GM12878 (cell line): ENCODE data around the gene RPS15A. TPM values are rescaled to one million over a fixed set of nuclear protein-coding genes. Genes with fewer than 3 reads are reported as not detected.

ENCODE experiments used
- ATAC-seq: fragments of 200-7000 bp; cut with Tn5 transposase; 3 replicates; pipeline ENCODE4 v1.9.1; 2020; ENCODE audit warnings: mild to moderate bottlenecking, moderate library complexity
- BruUV-seq: library from RNA; stranded (reverse); fragments of 400-500 nt; replicated peaks from 2 replicates; lab custom pipeline; 2021; lab: Mats Ljungman, UMichigan
- CTCF ChIA-PET: fragments of 300-600 bp; sonication (Branson Sonifier 250); formaldehyde crosslinking; extraction: SDS; loops from one replicate; lab custom pipeline; 2021; ENCODE audit warnings: inconsistent platforms; lab: Yijun Ruan, JAX
- POLR2A ChIA-PET: fragments of 350-600 bp; formaldehyde crosslinking; extraction: SDS; loops from one replicate; lab custom pipeline; 2021; ENCODE audit warnings: inconsistent platforms; lab: Charles Lee
- RAD21 ChIA-PET: fragments of 300-600 bp; sonication (Branson Sonifier 250); formaldehyde crosslinking; loops from one replicate; lab custom pipeline; 2023; ENCODE audit warnings: antibody characterized with exemption; ENCODE audit not compliant: unreplicated experiment; lab: Charles Lee
- SMC1A ChIA-PET: fragments of 300-600 bp; sonication (Branson Sonifier 250); formaldehyde crosslinking; loops from one replicate; lab custom pipeline; 2023; ENCODE audit not compliant: unreplicated experiment, uncharacterized antibody; lab: Charles Lee
- DNase-seq: peaks from one replicate; pipeline ENCODE4 v3.0.0-alpha.2; 2011; ENCODE audit warnings: low read depth, low spot score
- FAIRE-seq: peaks from 3 replicates; lab custom pipeline; 2011; peaks lifted over from hg19 to GRCh38; lab: Jason Lieb, UNC
- H2AFZ ChIP-seq: 2 replicates; pipeline ENCODE4 v1.6.0; 2011; ENCODE audit warnings: low read depth, low read length, control low read depth; ENCODE audit not compliant: control insufficient read depth
- H3K27ac ChIP-seq: 2 replicates; pipeline ENCODE4 v1.5.1; 2011; ENCODE audit warnings: control low read depth; ENCODE audit not compliant: control insufficient read depth, insufficient read depth
- H3K27me3 ChIP-seq, 2 experiments: replicated peaks in 1 of 2; 2 replicates each; pipeline versions ENCODE4 v1.6.0 to v1.6.1; 2011; ENCODE audit warnings: low read length in 1 of 2; ENCODE audit not compliant: control insufficient read depth in 2 of 2, insufficient read depth in 2 of 2
- H3K36me3 ChIP-seq, 2 experiments: 2 replicates each; pipeline ENCODE4 v1.5.1; 2011; ENCODE audit warnings: low read length in 1 of 2; ENCODE audit not compliant: control insufficient read depth in 2 of 2, insufficient read depth in 2 of 2
- H3K4me1 ChIP-seq: 2 replicates; pipeline ENCODE4 v1.6.1; 2011; ENCODE audit warnings: mild to moderate bottlenecking, low read length, moderate library complexity, mixed read lengths; ENCODE audit not compliant: control insufficient read depth, insufficient read depth
- H3K4me2 ChIP-seq: 2 replicates; pipeline ENCODE4 v1.6.0; 2011; ENCODE audit warnings: control low read depth; ENCODE audit not compliant: control insufficient read depth, insufficient read depth
- H3K4me3 ChIP-seq: fragments of 200-600 bp; sonication (generic); 2 replicates; pipeline ENCODE4 v1.5.1; 2016
- H3K79me2 ChIP-seq: 2 replicates; pipeline ENCODE4 v1.6.0; 2011; ENCODE audit warnings: low read length; ENCODE audit not compliant: control insufficient read depth, insufficient read depth
- H3K9ac ChIP-seq: 2 replicates; pipeline ENCODE4 v1.8.0; 2011; ENCODE audit warnings: low read length, control low read depth, mixed read lengths; ENCODE audit not compliant: control insufficient read depth, insufficient read depth
- H3K9me3 ChIP-seq: replicated peaks from 3 replicates; pipeline ENCODE4 v1.5.1; 2011; ENCODE audit warnings: mild to moderate bottlenecking, low read length; ENCODE audit not compliant: control insufficient read depth, insufficient read depth
- H4K20me1 ChIP-seq: 2 replicates; pipeline ENCODE4 v1.6.0; 2011; ENCODE audit not compliant: control insufficient read depth, insufficient read depth
- EGR1 ChIP-seq, 2 experiments: IDR thresholded peaks; 1 replicate in 1 of 2; 2 replicates in 1 of 2; pipeline ENCODE4 v1.6.1; 2011 to 2012; ENCODE audit warnings: low read depth in 2 of 2, low read length in 2 of 2, borderline replicate concordance in 1 of 2, mild to moderate bottlenecking in 1 of 2, moderate library complexity in 1 of 2
- ESRRA ChIP-seq: IDR thresholded peaks from 2 replicates; pipeline ENCODE4 v1.6.1; 2012; ENCODE audit warnings: mild to moderate bottlenecking, low read length, improper control_type of control experiment
- ETV6 ChIP-seq, 2 experiments: fragments of 450-650 bp in 1 of 2; IDR thresholded peaks in 1 of 2; conservative IDR thresholded peaks in 1 of 2; 2 replicates each; pipeline ENCODE4 v1.6.1; 2014; ENCODE audit warnings: antibody characterized with exemption in 1 of 2, borderline replicate concordance in 1 of 2, low read depth in 1 of 2, mild to moderate bottlenecking in 1 of 2, moderate library complexity in 1 of 2
- LARP7 ChIP-seq: fragments of 450-650 bp; IDR thresholded peaks from 2 replicates; pipeline ENCODE4 v1.6.1; 2017; ENCODE audit warnings: mild to moderate bottlenecking
- POLR2AphosphoS5 ChIP-seq: IDR thresholded peaks from 2 replicates; pipeline ENCODE4 v1.6.1; 2011; ENCODE audit warnings: mild to moderate bottlenecking, low read length, inconsistent platforms
- RB1 ChIP-seq: fragments of 450-650 bp; formaldehyde crosslinking; IDR thresholded peaks from 2 replicates; pipeline ENCODE4 v1.6.1; 2017; ENCODE audit warnings: mild to moderate bottlenecking, borderline replicate concordance
- RBBP5 ChIP-seq: fragments of 200-600 bp; sonication (generic); conservative IDR thresholded peaks from 2 replicates; pipeline ENCODE4 v1.6.1; 2016
- RCOR1 ChIP-seq: conservative IDR thresholded peaks from 2 replicates; pipeline ENCODE4 v1.6.1; 2012; ENCODE audit warnings: low read depth, low read length, improper control_type of control experiment
- SIX5 ChIP-seq: IDR thresholded peaks from 2 replicates; pipeline ENCODE4 v1.6.1; 2011; ENCODE audit warnings: mild to moderate bottlenecking, low read depth, low read length, moderate library complexity; ENCODE audit not compliant: severe bottlenecking
- SMARCA5 ChIP-seq: fragments of 450-650 bp; IDR thresholded peaks from 2 replicates; pipeline ENCODE4 v1.6.1; 2017; ENCODE audit warnings: mild to moderate bottlenecking
- WGBS: methylation state at CpG from one replicate; pipeline ENCODE4 v1.1.6; 2016; ENCODE audit warnings: low lambda C conversion rate; ENCODE audit not compliant: insufficient replicate concordance, insufficient coverage; ENCODE audit errors: missing lambda C conversion rate; 5-methylcytosine and 5-hydroxymethylcytosine counted together
- in situ Hi-C: fragments of 300-500 bp; cut with MboI; formaldehyde crosslinking; loops from 9 replicates; pipeline ENCODE4 v1.14.3; 2018; ENCODE audit warnings: mixed read lengths
- intact Hi-C: fragments of 100-400 bp; cut with micrococcal nuclease; formaldehyde crosslinking; loops from one replicate; pipeline ENCODE4 v1.14.2; 2022; ENCODE audit not compliant: unreplicated experiment
- polyA plus RNA-seq, 11 experiments: library from polyadenylated mRNA; depleted of rRNA in 4 of 11; unstranded in 6 of 11; stranded (reverse) in 5 of 11; fragments of >200 nt; fragmentation: Nextera tagmentation in 4 of 11; fragmentation: Illumina TruSeq in 1 of 11; extraction: Ambion mirVana in 4 of 11; extraction: Trizol in 1 of 11; gene quantifications; 1 replicate in 1 of 11; 2 replicates in 10 of 11; pipeline versions ENCODE4 v1.2.1 to v1.2.3, GENCODE V29; 2011 to 2016; ENCODE audit warnings: inconsistent platforms in 2 of 11, missing spikeins in 2 of 11, low read depth in 1 of 11
- total RNA-seq, 4 experiments: library from RNA; depleted of rRNA in 3 of 4; stranded (reverse); fragments of >200 nt in 3 of 4; fragmentation: Illumina TruSeq in 1 of 4; extraction: Trizol in 1 of 4; gene quantifications; 2 replicates each; pipeline versions ENCODE4 v1.2.1 to v1.2.3, GENCODE V29; 2013 to 2021
- TF ChIP-seq, protein P1 (sequence below): fragments of 450-650 bp; IDR thresholded peaks from 2 replicates; pipeline ENCODE4 v1.6.1; 2014; ENCODE audit warnings: mild to moderate bottlenecking
- TF ChIP-seq, protein P2 (sequence below): fragments of 450-650 bp; IDR thresholded peaks from 2 replicates; pipeline ENCODE4 v1.6.1; 2018; ENCODE audit warnings: mild to moderate bottlenecking, low read depth, moderate library complexity; ENCODE audit not compliant: partially characterized antibody
- TF ChIP-seq, protein P3 (sequence below): fragments of 450-650 bp; IDR thresholded peaks from 2 replicates; pipeline ENCODE4 v1.6.1; 2017; ENCODE audit warnings: mild to moderate bottlenecking, moderate library complexity

Gene RPS15A
- total and polyA plus RNA-seq, 10 of the 15 experiments (the other 5 are each of a cell fraction or from before 2014, with no cell fraction given): 1,566 to 6,408 (median 2,999) TPM

DNA sequence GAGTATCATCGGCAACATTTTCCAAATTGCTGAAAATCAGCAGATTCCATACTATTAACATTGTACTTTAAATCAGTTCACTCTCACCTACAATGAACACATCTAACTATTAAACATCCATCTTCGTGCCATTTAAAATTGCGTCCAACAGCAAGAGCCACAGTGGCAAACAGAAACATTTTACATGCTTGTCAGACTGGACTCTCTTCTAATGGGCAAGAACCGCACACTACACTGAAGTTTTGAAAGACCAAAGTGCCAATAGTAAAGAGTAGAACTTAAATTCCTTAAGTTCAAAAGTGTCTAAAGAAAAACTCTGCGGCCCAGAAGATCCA is 652 bp downstream of the RPS15A start (continued):
- TF ChIP-seq EGR1 (IDR thresholded peaks at IDR 0.05; ENCODE audit: borderline replicate concordance in 1 of 2, low read depth in 2 of 2, low read length in 2 of 2): no peak
- TF ChIP-seq, all 136 proteins: peak for 0

DNA sequence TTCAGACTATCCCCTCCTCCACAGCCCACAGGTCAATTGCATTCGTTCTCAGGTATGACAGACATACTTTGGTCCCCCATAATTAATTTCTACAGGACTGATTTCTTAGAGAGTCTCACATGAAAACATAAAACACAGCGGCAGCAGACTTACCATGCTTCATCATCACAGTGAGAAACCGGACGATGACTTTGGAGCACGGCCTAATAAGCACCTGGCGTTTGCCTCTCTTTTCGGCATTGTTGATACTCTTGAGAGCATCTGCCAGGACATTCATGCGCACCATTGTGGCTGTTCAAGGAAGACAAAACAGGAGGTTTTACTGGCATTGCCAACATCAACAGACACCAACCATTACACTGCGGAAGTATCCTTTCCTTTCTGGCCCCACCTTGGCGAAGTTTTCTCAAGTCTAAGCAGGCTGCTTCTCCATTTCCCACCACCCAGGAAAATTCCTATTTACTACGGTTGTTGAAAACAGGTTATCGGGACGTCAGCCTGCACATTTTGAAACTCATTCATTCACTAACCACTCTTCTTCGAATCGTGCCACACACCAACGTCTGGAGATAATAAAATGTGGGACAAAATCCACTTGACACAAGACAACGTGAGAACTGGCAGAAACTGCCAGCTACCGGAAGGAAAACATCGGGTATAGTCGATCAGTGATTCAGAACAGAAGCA is 1.2 kb downstream of the RPS15A start:
- ATAC-seq (no peak), DNase-seq (no peak), FAIRE-seq (no peak)
- intact Hi-C loops (no loop called here), in situ Hi-C loops (no loop called here)
- Histone ChIP-seq H3K9ac (peak overlapping the region; percentile 95), H3K9me3 (no peaks in the 10 kb centered on the region), H3K36me3 (peaks cover 9 to 54% of the 10 kb centered on the region in 2 experiments), H3K4me3 (peak overlapping the region; percentile 93), H2AFZ (no peak overlapping the region), H3K4me1 (peaks cover 20% of the 10 kb centered on the region), H3K79me2 (peaks cover 62% of the 10 kb centered on the region), H3K4me2 (peak overlapping the region; percentile 68), H4K20me1 (peaks cover 21% of the 10 kb centered on the region), H3K27ac (peak overlapping the region; percentile 91), H3K27me3 (no peaks in the 10 kb centered on the region)
- 1% methylated on average over 20 of the region's 20 CpGs for WGBS
- ChIA-PET SMC1A (interaction anchor here (1.3 to 6.6 kb wide), 3 partner anchors 12 to 45 kb away, joined by 4 to 64 read pairs (median 4); partner anchors contain the start of gene ARL6IP1), CTCF (interaction anchor here (0.5 to 7.2 kb wide), 3 partner anchors 11 to 777 kb away, joined by 3 to 80 read pairs (median 6); partner anchors contain the start of gene ARL6IP1), POLR2A (interaction anchor here (0.6 to 8.3 kb wide), 3 partner anchors 13 to 1321 kb away, joined by 4 to 128 read pairs (median 6); partner anchors contain the start of gene ARL6IP1), RAD21 (interaction anchor here (0.9 to 6.3 kb wide), 3 partner anchors 13 to 143 kb away, joined by 3 to 71 read pairs (median 3); partner anchors contain the start of gene ARL6IP1)
- TSS peak; percentile 56 for BruUV-seq
- TF ChIP-seq LARP7 (0 out of 2 replicates have a peak, but pooled peaks have one; percentile 29), RCOR1 (no peak), ESRRA (no peak), SIX5 (no peak), POLR2AphosphoS5 (peak; percentile 43; the same call in 1 of the 2 replicates), SMARCA5 (no peak), RB1 (no peak), ETV6 (conservative IDR thresholded peaks at IDR 0.05 in 1 of 2, IDR thresholded peaks at IDR 0.05 in 1 of 2; ENCODE audit: borderline replicate concordance in 1 of 2, low read depth in 1 of 2) (no peak), RBBP5 (no peak)
- TF ChIP-seq, protein P1, sequence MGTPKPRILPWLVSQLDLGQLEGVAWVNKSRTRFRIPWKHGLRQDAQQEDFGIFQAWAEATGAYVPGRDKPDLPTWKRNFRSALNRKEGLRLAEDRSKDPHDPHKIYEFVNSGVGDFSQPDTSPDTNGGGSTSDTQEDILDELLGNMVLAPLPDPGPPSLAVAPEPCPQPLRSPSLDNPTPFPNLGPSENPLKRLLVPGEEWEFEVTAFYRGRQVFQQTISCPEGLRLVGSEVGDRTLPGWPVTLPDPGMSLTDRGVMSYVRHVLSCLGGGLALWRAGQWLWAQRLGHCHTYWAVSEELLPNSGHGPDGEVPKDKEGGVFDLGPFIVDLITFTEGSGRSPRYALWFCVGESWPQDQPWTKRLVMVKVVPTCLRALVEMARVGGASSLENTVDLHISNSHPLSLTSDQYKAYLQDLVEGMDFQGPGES: no peak
- TF ChIP-seq, protein P2, sequence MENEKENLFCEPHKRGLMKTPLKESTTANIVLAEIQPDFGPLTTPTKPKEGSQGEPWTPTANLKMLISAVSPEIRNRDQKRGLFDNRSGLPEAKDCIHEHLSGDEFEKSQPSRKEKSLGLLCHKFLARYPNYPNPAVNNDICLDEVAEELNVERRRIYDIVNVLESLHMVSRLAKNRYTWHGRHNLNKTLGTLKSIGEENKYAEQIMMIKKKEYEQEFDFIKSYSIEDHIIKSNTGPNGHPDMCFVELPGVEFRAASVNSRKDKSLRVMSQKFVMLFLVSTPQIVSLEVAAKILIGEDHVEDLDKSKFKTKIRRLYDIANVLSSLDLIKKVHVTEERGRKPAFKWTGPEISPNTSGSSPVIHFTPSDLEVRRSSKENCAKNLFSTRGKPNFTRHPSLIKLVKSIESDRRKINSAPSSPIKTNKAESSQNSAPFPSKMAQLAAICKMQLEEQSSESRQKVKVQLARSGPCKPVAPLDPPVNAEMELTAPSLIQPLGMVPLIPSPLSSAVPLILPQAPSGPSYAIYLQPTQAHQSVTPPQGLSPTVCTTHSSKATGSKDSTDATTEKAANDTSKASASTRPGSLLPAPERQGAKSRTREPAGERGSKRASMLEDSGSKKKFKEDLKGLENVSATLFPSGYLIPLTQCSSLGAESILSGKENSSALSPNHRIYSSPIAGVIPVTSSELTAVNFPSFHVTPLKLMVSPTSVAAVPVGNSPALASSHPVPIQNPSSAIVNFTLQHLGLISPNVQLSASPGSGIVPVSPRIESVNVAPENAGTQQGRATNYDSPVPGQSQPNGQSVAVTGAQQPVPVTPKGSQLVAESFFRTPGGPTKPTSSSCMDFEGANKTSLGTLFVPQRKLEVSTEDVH: no peak
- TF ChIP-seq, protein P3, sequence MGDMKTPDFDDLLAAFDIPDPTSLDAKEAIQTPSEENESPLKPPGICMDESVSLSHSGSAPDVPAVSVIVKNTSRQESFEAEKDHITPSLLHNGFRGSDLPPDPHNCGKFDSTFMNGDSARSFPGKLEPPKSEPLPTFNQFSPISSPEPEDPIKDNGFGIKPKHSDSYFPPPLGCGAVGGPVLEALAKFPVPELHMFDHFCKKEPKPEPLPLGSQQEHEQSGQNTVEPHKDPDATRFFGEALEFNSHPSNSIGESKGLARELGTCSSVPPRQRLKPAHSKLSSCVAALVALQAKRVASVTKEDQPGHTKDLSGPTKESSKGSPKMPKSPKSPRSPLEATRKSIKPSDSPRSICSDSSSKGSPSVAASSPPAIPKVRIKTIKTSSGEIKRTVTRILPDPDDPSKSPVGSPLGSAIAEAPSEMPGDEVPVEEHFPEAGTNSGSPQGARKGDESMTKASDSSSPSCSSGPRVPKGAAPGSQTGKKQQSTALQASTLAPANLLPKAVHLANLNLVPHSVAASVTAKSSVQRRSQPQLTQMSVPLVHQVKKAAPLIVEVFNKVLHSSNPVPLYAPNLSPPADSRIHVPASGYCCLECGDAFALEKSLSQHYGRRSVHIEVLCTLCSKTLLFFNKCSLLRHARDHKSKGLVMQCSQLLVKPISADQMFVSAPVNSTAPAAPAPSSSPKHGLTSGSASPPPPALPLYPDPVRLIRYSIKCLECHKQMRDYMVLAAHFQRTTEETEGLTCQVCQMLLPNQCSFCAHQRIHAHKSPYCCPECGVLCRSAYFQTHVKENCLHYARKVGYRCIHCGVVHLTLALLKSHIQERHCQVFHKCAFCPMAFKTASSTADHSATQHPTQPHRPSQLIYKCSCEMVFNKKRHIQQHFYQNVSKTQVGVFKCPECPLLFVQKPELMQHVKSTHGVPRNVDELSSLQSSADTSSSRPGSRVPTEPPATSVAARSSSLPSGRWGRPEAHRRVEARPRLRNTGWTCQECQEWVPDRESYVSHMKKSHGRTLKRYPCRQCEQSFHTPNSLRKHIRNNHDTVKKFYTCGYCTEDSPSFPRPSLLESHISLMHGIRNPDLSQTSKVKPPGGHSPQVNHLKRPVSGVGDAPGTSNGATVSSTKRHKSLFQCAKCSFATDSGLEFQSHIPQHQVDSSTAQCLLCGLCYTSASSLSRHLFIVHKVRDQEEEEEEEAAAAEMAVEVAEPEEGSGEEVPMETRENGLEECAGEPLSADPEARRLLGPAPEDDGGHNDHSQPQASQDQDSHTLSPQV: no peak
